Lower leg skin (tissue), 3 donors: ENCODE results near the gene RNF213.

Experiments used
- POLR2A ChIP-seq, 2 donors: fragments of 450-650 bp; IDR thresholded peaks; one replicate each; pipeline ENCODE4 v1.6.1; 2016 to 2017; ENCODE audit warnings: antibody characterized with exemption in 2 of 2, mild to moderate bottlenecking in 1 of 2, moderate library complexity in 1 of 2
- TF ChIP-seq, protein P1 (sequence below), 3 donors: fragments of 450-650 bp; IDR thresholded peaks; one replicate each; pipeline ENCODE4 v1.5.1; 2016; ENCODE audit warnings: antibody characterized with exemption in 3 of 3, mild to moderate bottlenecking in 3 of 3, moderate library complexity in 2 of 3

DNA sequence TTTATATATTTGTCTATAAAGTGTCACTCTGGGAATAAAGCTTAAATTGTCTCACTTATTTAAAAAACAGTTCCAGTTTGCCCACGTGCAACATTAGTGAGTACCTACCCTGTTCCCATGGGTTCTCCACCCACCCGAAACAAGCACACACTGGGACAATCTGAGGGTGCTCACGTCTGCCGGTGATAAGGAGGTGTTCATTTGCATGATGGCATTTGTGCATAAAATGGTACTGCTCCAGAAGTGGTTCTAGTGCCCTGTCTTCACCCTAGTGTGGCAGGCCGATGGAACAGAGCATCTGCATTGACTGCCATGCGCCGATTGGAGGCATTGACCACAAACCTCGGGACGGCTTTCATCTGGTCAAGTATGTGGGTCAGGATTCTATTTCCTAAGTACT, 118.7 kb downstream of the RNF213 start:
- no peak for TF ChIP-seq POLR2A (IDR thresholded peaks at IDR 0.05)
- TF ChIP-seq, protein P1, sequence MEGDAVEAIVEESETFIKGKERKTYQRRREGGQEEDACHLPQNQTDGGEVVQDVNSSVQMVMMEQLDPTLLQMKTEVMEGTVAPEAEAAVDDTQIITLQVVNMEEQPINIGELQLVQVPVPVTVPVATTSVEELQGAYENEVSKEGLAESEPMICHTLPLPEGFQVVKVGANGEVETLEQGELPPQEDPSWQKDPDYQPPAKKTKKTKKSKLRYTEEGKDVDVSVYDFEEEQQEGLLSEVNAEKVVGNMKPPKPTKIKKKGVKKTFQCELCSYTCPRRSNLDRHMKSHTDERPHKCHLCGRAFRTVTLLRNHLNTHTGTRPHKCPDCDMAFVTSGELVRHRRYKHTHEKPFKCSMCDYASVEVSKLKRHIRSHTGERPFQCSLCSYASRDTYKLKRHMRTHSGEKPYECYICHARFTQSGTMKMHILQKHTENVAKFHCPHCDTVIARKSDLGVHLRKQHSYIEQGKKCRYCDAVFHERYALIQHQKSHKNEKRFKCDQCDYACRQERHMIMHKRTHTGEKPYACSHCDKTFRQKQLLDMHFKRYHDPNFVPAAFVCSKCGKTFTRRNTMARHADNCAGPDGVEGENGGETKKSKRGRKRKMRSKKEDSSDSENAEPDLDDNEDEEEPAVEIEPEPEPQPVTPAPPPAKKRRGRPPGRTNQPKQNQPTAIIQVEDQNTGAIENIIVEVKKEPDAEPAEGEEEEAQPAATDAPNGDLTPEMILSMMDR (IDR thresholded peaks at IDR 0.05): no peak
